ENCODE results near the gene MED9.

MED9 gene

DNA sequence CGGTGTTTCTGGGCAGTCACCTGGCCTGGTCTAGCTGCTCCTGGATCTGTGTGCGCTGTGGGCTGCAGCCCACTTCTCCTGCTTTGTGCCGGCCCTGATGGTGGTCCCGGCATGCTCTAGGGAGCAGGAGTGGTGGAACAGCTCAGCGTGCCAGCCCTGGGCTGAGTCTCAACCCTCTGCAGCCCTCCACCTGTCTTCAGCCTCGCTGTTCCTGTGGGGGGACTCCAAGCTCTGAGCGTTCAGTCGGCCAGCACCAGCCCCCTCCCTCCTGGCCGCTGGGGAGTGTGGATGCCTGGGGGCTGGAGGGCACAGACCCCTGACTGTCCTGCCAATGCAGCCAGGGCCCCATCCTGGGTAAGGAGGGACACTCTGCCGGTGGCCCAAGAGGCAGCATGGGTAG, 43.1 kb downstream of the MED9 start:
- DNase-seq = no peak

- no peak for DNase-seq
Measured at GRCh38 chr17:17520599-17521232, 43.9 kb downstream of the MED9 start.

GRCh38 chr17:17523001-17523730, 46.4 kb downstream of the MED9 start:
- no peak for DNase-seq

- no peak for DNase-seq
Measured at GRCh38 chr17:17523731-17524490, 47.1 kb downstream of the MED9 start.

DNA sequence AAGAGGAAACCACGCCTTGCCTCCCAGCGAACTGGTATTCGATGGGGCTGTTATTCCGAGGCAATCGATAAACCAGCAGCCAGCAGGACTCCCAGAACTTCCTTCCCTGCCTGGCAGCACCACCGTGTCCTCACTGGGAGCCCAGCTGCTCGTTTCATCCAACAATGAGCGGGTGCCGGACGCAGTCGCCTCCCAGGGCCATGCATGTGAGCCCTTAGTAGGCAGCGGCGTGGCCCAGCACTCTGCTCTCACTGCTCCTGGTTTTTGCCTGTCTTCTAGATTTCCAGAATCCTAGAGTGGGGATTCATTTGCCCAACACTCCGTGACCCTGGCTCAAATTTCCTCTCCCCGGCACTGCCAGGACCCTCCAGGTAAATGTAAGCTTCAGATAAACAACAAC, 48.5 kb downstream of the MED9 start:
- no peak for DNase-seq

- DNase-seq = no peak
Measured at GRCh38 chr17:17525956-17526355, 49.2 kb downstream of the MED9 start.

DNA sequence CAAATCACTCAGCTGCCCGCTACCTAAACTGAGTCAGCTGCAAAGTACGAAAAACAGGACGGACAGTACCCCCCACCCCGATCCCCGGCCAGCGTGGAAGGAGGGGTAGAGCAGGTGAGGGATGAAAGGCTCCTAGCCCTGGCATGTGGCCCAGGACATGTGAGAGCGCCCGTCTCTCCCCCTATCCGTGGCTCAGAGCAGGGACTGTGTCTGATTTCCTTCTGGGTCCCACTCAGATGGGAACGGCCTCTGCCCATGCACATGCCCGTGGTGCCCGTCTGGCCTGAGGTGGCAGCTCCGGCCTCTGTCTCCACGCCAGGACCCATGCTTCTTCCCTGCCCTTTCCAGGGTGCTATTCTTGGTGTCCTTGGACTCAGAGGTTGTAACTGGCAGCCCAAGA, 49.6 kb downstream of the MED9 start:
- no peak for DNase-seq

DNA sequence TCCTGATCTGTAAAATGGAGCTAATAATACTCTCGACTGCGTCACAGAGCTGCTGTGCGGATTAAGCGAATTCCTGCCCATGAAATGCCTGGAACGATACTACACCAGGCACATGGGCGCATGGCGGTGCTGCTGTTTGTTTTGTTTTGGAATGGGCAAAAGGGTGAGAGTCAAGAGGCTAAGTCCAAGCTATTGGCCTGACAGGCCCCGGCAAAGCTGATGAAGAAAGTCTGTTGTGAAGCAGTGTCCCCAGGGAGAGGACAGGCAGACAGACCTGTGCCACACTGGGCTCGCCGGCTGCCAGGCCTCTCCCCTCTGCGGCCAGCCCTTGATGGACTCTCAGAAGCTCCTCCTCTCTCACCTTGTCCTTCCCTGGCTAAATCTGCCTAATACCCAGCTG, 50.7 kb downstream of the MED9 start:
- DNase-seq = no peak

GRCh38 chr17:17527956-17528500, 51.2 kb downstream of the MED9 start:
- no peak for DNase-seq

DNA sequence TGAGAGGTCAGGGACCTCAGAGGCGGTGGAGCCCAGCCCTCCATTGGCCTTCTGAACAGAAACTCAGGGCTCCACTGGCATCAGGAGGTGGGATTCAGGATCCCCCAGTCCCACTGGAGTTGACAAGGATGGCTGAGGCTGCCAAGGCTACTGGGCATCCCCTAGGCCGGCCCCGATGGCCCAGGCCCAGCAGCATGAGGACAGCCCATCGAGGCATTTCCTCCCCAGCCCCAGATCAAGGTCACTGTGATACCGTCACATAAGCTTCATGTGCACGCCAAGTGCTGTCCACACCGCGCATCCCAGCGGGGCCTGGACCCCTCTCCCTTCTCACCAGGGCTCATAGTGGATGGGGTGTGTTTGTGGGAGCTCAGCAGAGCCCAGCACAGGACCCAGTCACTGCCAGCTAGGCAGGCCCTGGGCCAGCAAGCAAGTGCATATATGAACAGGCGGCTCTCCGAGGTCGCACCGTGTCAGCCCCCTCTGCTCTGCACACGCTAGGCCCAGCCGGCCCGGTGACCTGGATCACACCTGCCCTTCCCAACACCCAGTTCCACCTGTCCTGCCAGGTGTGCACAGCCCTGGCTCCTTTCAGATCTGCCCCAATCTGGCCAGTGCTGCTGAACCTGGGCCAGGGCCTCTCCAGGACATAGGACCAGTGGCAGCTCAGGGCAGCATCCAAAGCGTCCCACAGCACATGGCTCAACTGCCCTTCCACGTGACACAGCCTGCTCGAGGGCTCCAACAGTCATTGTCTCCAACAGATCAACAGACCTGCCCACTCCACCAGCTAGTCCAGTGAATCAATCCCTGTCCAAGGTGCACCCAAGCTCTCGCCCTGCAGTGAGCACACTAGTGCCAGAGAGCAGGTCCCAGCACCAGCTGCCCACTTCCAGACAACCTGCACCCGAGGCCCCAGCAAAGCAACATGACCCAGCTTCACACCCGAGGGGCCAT, 52.2 kb downstream of the MED9 start:
- DNase-seq = no peak

GRCh38 chr17:17531156-17531555, 54.4 kb downstream of the MED9 start:
- DNase-seq = no peak

DNA sequence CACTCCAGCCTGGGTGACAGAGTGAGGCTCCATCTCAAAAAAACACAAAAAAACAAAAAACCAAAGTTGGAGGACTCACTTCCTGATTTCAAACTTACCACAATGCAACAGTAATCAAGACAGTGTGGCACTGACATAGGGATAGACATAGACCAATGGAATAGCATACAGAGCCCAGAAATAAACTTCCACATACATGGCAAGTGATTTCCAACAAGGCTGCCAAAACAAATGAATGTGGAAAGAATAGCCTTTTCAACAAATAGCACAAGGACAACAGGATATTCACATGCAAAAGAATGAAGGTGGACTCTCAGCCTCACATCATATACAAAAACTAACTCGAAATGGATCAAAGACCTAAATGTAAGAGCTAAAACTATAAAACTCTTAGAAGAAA, 56.2 kb downstream of the MED9 start:
- no peak for DNase-seq

GRCh38 chr17:17533901-17534441, 57.2 kb downstream of the MED9 start:
- DNase-seq = no peak

DNA sequence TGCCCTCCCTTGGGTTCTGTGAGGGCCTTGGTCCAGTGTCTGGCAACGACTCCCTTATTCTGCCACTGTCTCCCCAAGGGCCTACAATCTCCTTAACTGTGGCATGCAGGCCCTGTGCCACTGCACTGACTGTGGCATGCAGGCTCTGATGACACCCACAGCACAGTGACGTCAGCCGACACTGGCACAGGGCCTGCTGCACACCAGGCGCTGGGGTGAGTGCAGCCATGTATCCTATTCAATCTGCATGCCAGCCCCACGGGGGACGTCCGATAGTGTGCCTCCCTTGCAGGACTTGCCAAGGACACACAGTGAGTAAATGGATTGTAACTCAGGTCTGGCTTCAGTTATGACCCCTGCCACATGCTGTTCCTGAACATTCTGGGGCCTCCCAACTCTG, 59.2 kb downstream of the MED9 start:
- DNase-seq = no peak

GRCh38 chr17:17536702-17537101, 59.9 kb downstream of the MED9 start:
- no peak for DNase-seq

DNA sequence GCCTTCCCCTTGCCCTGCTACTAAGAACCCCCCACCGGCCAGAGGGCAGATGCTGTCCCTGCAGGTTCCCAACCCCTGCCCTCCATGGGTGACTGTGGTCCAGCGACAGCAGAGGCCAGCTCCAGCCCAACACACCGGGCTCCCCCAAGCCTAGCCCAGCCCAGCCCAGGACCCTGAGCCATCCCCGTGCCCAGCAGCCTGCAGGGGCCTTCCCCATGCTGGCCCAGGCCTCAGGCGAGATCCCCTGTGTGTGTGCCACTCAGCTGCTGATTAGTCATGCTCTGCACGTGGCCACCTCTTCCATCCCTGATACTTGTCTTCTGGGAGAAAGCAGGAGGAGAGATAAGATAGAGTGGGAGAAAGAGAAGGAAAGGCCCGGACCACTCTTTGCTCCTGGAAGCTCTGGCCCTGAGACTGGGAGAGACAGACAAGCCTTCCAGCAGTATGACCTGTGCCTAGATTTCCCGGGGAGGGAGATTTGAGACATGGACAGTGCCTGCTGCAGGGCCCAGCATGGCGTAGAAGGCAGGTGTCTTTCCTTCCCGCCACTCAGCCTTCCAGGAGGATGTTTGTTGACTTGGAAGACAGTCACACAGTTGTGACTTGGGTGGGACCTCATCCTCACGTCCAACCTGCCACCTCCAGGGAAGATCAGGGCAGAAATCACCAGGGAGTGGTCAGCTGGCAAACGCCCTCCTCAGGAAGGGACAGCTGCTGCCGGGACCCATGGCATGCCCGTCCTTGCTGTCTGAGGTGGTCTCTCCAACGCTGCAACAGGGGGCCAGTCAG, 60.7 kb downstream of the MED9 start:
- DNase-seq = no peak

GRCh38 chr17:17538417-17539391, 61.9 kb downstream of the MED9 start:
- no peak for DNase-seq

- no peak for DNase-seq
Measured at GRCh38 chr17:17539591-17539990, 62.8 kb downstream of the MED9 start.

DNA sequence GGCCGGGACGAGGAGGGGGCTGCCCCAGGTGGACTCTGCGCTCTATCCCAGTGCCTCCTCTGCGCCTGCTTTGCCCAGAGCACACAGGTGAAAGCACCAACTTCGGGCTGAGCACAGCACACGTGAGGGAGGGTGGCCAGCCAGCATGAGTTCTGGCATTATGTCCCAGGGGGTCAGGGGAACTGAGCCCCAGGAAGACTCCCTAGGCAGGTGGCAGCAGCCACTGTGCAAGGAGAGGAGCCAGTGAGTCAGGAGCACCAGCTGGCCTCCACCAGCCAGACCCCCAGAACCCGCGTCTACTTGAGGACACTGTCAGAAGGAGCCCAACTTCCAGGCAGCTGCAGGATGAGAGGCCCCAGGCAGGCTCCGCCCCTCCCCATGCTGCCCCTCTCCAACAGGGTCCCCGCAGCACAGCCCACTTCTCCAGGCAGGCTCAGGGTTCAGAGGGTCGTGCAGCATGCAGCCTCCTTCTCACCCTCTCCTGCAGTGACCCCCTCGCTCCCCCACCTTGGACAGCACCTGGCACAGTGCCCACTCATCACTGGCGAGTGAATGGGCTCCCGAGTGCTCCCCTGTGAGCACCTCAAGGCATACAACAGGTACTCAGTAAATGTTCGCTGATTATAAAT, 63.6 kb downstream of the MED9 start:
- DNase-seq = no peak

Measured in NK-92 treated with Interleukin-12 subunit alpha and Interleukin-12 subunit beta, amount 100 ng/mL, for 24 hours (cell line).